Uterus (tissue), 2 donors: ENCODE results near the gene SLC46A2.

Experiments used
- POLR2A ChIP-seq, 2 donors: fragments of 450-650 bp; IDR thresholded peaks; one replicate each; pipeline ENCODE4 v1.6.1; 2016; ENCODE audit warnings: antibody characterized with exemption in 2 of 2, mild to moderate bottlenecking in 1 of 2, moderate library complexity in 1 of 2
- TF ChIP-seq, protein P1 (sequence below), 4 experiments: fragments of 200-600 bp in 2 of 4; fragments of 450-650 bp in 2 of 4; sonication (generic) in 2 of 4; IDR thresholded peaks; one replicate each; pipeline ENCODE4 v1.5.1; 2016 to 2019; ENCODE audit warnings: antibody characterized with exemption in 4 of 4, mild to moderate bottlenecking in 2 of 4, moderate library complexity in 1 of 4

- TF ChIP-seq, protein P1, sequence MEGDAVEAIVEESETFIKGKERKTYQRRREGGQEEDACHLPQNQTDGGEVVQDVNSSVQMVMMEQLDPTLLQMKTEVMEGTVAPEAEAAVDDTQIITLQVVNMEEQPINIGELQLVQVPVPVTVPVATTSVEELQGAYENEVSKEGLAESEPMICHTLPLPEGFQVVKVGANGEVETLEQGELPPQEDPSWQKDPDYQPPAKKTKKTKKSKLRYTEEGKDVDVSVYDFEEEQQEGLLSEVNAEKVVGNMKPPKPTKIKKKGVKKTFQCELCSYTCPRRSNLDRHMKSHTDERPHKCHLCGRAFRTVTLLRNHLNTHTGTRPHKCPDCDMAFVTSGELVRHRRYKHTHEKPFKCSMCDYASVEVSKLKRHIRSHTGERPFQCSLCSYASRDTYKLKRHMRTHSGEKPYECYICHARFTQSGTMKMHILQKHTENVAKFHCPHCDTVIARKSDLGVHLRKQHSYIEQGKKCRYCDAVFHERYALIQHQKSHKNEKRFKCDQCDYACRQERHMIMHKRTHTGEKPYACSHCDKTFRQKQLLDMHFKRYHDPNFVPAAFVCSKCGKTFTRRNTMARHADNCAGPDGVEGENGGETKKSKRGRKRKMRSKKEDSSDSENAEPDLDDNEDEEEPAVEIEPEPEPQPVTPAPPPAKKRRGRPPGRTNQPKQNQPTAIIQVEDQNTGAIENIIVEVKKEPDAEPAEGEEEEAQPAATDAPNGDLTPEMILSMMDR (IDR thresholded peaks at IDR 0.05) = no peak
- no peak for TF ChIP-seq POLR2A (IDR thresholded peaks at IDR 0.05)
These were observed 4.3 kb downstream of the SLC46A2 start for GRCh38 chr9:112886351-112886750.
